Esophagus squamous epithelium (tissue), 5 donors: ENCODE data around the gene CEP85L. TPM values are rescaled to one million over a fixed set of nuclear protein-coding genes. Genes with fewer than 3 reads are reported as not detected.

Source experiments
- DNase-seq: peaks from one replicate; lab custom pipeline; 2025; lab: John Stamatoyannopoulos, UW
- H3K27ac ChIP-seq, 4 donors: fragments of 200-600 bp; sonication (generic); one replicate each; pipeline ENCODE4 v1.5.1; 2016 to 2019; ENCODE audit warnings: mild to moderate bottlenecking in 1 of 4
- H3K27me3 ChIP-seq, 4 donors: fragments of 200-600 bp; sonication (generic); 1 replicate in 3 of 4; 2 replicates in 1 of 4; pipeline versions ENCODE4 v1.5.1 to v1.6.0; 2017 to 2021; ENCODE audit warnings: antibody characterized with exemption in 1 of 4
- H3K36me3 ChIP-seq, 3 donors: fragments of 200-600 bp; sonication (generic); one replicate each; pipeline ENCODE4 v1.5.1; 2016 to 2019
- H3K4me1 ChIP-seq, 3 donors: fragments of 200-600 bp; sonication (generic); one replicate each; pipeline ENCODE4 v1.5.1; 2017 to 2019
- H3K4me3 ChIP-seq, 4 donors: fragments of 200-600 bp; sonication (generic); 1 replicate in 3 of 4; 2 replicates in 1 of 4; pipeline ENCODE4 v1.5.1; 2016 to 2019; ENCODE audit warnings: mild to moderate bottlenecking in 2 of 4, moderate library complexity in 1 of 4
- H3K9me3 ChIP-seq, 3 donors: fragments of 200-600 bp; sonication (generic); one replicate each; pipeline ENCODE4 v1.5.1; 2016 to 2019
- CTCF ChIP-seq, 6 experiments: fragments of 450-650 bp in 4 of 6; fragments of 200-600 bp in 2 of 6; sonication (generic) in 2 of 6; IDR thresholded peaks; one replicate each; pipeline ENCODE4 v1.5.1; 2016 to 2019; ENCODE audit warnings: antibody characterized with exemption in 6 of 6, mild to moderate bottlenecking in 4 of 6, moderate library complexity in 4 of 6
- POLR2A ChIP-seq, 4 donors: fragments of 450-650 bp; IDR thresholded peaks; one replicate each; pipeline ENCODE4 v1.6.1; 2017; ENCODE audit warnings: antibody characterized with exemption in 4 of 4, mild to moderate bottlenecking in 4 of 4, moderate library complexity in 3 of 4
- WGBS, 2 donors: methylation state at CpG; one replicate each; pipeline ENCODE4 v1.1.5; 2018; 5-methylcytosine and 5-hydroxymethylcytosine counted together
- intact Hi-C: fragments of 100-400 bp; cut with DNase I; formaldehyde crosslinking; loops from one replicate; pipeline ENCODE4 v1.15.0; 2022
- total RNA-seq, 4 donors: library from RNA; depleted of rRNA; stranded (reverse); fragments of >200 nt; gene quantifications; one replicate each; pipeline ENCODE4 v1.1.0, GENCODE V29; 2016
- donor health status: DM: yes; HTN: yes; CAD: no.

Gene CEP85L
- total RNA-seq, 4 donors from 2014 or later: 1.3 to 9.2 (median 5.3) TPM

GRCh38 chr6:118669561-118669960 lies 18.2 kb upstream of the CEP85L start:
- TF ChIP-seq CTCF (IDR thresholded peaks at IDR 0.05): no peak
- TF ChIP-seq POLR2A (IDR thresholded peaks at IDR 0.05): no peak
- DNase-seq: no peak
- H3K4me1 ChIP-seq: peaks cover 0 to 13% (median 5%) of the 10 kb centered on the region in 3 donors
- no peaks in the 10 kb centered on the region for H3K27me3 ChIP-seq
- no peaks in the 10 kb centered on the region for H3K36me3 ChIP-seq
- intact Hi-C loops: no loop called here
- H3K9me3 ChIP-seq: no peaks in the 10 kb centered on the region
- H3K27ac ChIP-seq: peak overlapping the region in 1 of 4 donors; percentile 10
- 100% methylated on average over 1 of the region's 1 CpG for WGBS, 2 donors
- H3K4me3 ChIP-seq: no peak overlapping the region

- intact Hi-C loops: no loop called here
- Histone ChIP-seq H3K27me3 (no peaks in the 10 kb centered on the region), H3K36me3 (no peaks in the 10 kb centered on the region), H3K4me1 (peaks cover 0 to 13% (median 5%) of the 10 kb centered on the region in 3 donors), H3K4me3 (no peak overlapping the region), H3K9me3 (no peaks in the 10 kb centered on the region), H3K27ac (peak overlapping the region in 1 of 4 donors; percentile 11)
- DNase-seq: no peak
- TF ChIP-seq CTCF (IDR thresholded peaks at IDR 0.05) (no peak), POLR2A (IDR thresholded peaks at IDR 0.05) (no peak)
- 53 to 65% methylated on average over 1 of the region's 1 CpG for WGBS, 2 donors
Measured at GRCh38 chr6:118668761-118669385, 17.5 kb upstream of the CEP85L start.

GRCh38 chr6:118667988-118668387 lies 16.6 kb upstream of the CEP85L start:
- TF ChIP-seq CTCF (IDR thresholded peaks at IDR 0.05): no peak
- TF ChIP-seq POLR2A (IDR thresholded peaks at IDR 0.05): no peak
- H3K4me1 ChIP-seq: peaks cover 0 to 13% (median 5%) of the 10 kb centered on the region in 3 donors
- 38 to 43% methylated on average over 1 of the region's 1 CpG for WGBS, 2 donors
- H3K4me3 ChIP-seq: no peak overlapping the region
- intact Hi-C loops: no loop called here
- H3K36me3 ChIP-seq: no peaks in the 10 kb centered on the region
- H3K27ac ChIP-seq: peak overlapping the region in 1 of 4 donors; percentile 11
- DNase-seq: no peak
- H3K9me3 ChIP-seq: no peaks in the 10 kb centered on the region
- no peaks in the 10 kb centered on the region for H3K27me3 ChIP-seq

GRCh38 chr6:118665011-118665410 lies 13.6 kb upstream of the CEP85L start:
- peaks cover 0 to 16% (median 10%) of the 10 kb centered on the region in 3 donors for H3K4me1 ChIP-seq
- no peaks in the 10 kb centered on the region for H3K9me3 ChIP-seq
- H3K4me3 ChIP-seq: peak overlapping the region in 1 of 4 donors; percentile 54
- TF ChIP-seq CTCF (IDR thresholded peaks at IDR 0.05): no peak
- no peak for TF ChIP-seq POLR2A (IDR thresholded peaks at IDR 0.05)
- no peak overlapping the region for H3K27ac ChIP-seq
- DNase-seq: no peak
- H3K27me3 ChIP-seq: no peaks in the 10 kb centered on the region
- H3K36me3 ChIP-seq: no peaks in the 10 kb centered on the region
- intact Hi-C loops: no loop called here
- 33 to 39% methylated on average over 3 of the region's 3 CpGs for WGBS, 2 donors
